Lower leg skin (tissue), 3 donors: ENCODE data around the gene TSPOAP1.

Source experiments
- POLR2A ChIP-seq, 2 donors: fragments of 450-650 bp; IDR thresholded peaks; one replicate each; pipeline ENCODE4 v1.6.1; 2016 to 2017; ENCODE audit warnings: antibody characterized with exemption in 2 of 2, mild to moderate bottlenecking in 1 of 2, moderate library complexity in 1 of 2
- TF ChIP-seq, protein P1 (sequence below), 3 donors: fragments of 450-650 bp; IDR thresholded peaks; one replicate each; pipeline ENCODE4 v1.5.1; 2016; ENCODE audit warnings: antibody characterized with exemption in 3 of 3, mild to moderate bottlenecking in 3 of 3, moderate library complexity in 2 of 3

DNA sequence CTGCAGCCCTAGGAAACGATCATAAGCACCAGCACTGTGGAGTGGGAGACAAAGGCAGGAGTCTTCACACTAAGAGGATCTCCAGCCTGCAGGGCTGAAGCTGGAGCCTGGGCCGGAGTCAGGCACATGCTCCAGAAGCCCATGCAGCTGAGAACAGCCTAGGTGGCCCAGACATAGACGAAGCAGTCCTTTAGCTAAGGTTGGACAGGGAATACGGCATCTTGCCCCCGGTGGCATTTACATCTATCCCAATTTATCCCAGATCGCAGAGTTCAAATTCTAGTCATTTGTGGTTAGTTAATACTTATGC, 13.9 kb downstream of the TSPOAP1 start:
- TF ChIP-seq, protein P1, sequence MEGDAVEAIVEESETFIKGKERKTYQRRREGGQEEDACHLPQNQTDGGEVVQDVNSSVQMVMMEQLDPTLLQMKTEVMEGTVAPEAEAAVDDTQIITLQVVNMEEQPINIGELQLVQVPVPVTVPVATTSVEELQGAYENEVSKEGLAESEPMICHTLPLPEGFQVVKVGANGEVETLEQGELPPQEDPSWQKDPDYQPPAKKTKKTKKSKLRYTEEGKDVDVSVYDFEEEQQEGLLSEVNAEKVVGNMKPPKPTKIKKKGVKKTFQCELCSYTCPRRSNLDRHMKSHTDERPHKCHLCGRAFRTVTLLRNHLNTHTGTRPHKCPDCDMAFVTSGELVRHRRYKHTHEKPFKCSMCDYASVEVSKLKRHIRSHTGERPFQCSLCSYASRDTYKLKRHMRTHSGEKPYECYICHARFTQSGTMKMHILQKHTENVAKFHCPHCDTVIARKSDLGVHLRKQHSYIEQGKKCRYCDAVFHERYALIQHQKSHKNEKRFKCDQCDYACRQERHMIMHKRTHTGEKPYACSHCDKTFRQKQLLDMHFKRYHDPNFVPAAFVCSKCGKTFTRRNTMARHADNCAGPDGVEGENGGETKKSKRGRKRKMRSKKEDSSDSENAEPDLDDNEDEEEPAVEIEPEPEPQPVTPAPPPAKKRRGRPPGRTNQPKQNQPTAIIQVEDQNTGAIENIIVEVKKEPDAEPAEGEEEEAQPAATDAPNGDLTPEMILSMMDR (IDR thresholded peaks at IDR 0.05): no peak
- no peak for TF ChIP-seq POLR2A (IDR thresholded peaks at IDR 0.05)
